Breast epithelium (tissue), 4 donors: ENCODE measurements around the gene LMX1B. TPM values are rescaled to one million over a fixed set of nuclear protein-coding genes. Genes with fewer than 3 reads are reported as not detected.
A peak's percentile ranks its signal among the peaks of the same experiment; 100 is the strongest.
"Not testable (repeated sequence)": the region's sequence is repeated elsewhere in the genome, so short reads cannot be mapped to it uniquely, and the experiment has no call there.

Experiments
- DNase-seq, 2 donors: peaks; one replicate each; pipeline ENCODE4 v3.0.0-alpha.2; 2019; ENCODE audit warnings: low spot score in 2 of 2
- H3K27ac ChIP-seq, 2 donors: fragments of 200-600 bp; sonication (generic) in 1 of 2; one replicate each; pipeline ENCODE4 v1.5.1; 2016 to 2019; ENCODE audit warnings: mild to moderate bottlenecking in 1 of 2
- H3K27me3 ChIP-seq, 2 donors: fragments of 200-600 bp; sonication (generic) in 1 of 2; one replicate each; pipeline versions ENCODE4 v1.5.1 to v1.6.0; 2017 to 2019; ENCODE audit warnings: control low read depth in 1 of 2, mild to moderate bottlenecking in 1 of 2
- H3K36me3 ChIP-seq: fragments of 200-600 bp; one replicate; pipeline ENCODE4 v1.5.1; 2019
- H3K4me1 ChIP-seq, 2 donors: fragments of 200-600 bp; sonication (generic); one replicate each; pipeline ENCODE4 v1.5.1; 2016 to 2019; ENCODE audit warnings: control low read depth in 1 of 2
- H3K4me3 ChIP-seq, 3 donors: fragments of 200-600 bp; sonication (generic); 1 replicate in 2 of 3; 2 replicates in 1 of 3; pipeline ENCODE4 v1.5.1; 2016 to 2019; ENCODE audit warnings: mild to moderate bottlenecking in 3 of 3, moderate library complexity in 2 of 3
- H3K9me3 ChIP-seq, 2 donors: fragments of 200-600 bp; sonication (generic) in 1 of 2; one replicate each; pipeline ENCODE4 v1.5.1; 2016 to 2019; ENCODE audit warnings: control low read depth in 1 of 2
- POLR2A ChIP-seq: fragments of 450-650 bp; IDR thresholded peaks from one replicate; pipeline ENCODE4 v1.6.1; 2016; ENCODE audit warnings: antibody characterized with exemption, mild to moderate bottlenecking, moderate library complexity
- POLR2AphosphoS5 ChIP-seq, 3 donors: sonication (generic); formaldehyde crosslinking; IDR thresholded peaks; one replicate each; pipeline ENCODE4 v1.6.1; 2017; ENCODE audit warnings: antibody characterized with exemption in 3 of 3
- intact Hi-C: fragments of 100-400 bp; cut with DNase I; formaldehyde crosslinking; loops from one replicate; pipeline ENCODE4 v1.15.1; 2023; ENCODE audit warnings: low total_unique reads
- total RNA-seq, 3 donors: library from RNA; depleted of rRNA; stranded (reverse); fragments of >200 nt; gene quantifications; one replicate each; pipeline ENCODE4 v1.1.0, GENCODE V29; 2016
- TF ChIP-seq, protein P1 (sequence below), 3 donors: fragments of 450-650 bp; IDR thresholded peaks; one replicate each; pipeline ENCODE4 v1.5.1; 2016 to 2017; ENCODE audit warnings: antibody characterized with exemption in 3 of 3, mild to moderate bottlenecking in 3 of 3, moderate library complexity in 3 of 3

Gene LMX1B
- total RNA-seq, 3 donors from 2014 or later: 0.16 to 20.3 (median 9.2) TPM

DNA sequence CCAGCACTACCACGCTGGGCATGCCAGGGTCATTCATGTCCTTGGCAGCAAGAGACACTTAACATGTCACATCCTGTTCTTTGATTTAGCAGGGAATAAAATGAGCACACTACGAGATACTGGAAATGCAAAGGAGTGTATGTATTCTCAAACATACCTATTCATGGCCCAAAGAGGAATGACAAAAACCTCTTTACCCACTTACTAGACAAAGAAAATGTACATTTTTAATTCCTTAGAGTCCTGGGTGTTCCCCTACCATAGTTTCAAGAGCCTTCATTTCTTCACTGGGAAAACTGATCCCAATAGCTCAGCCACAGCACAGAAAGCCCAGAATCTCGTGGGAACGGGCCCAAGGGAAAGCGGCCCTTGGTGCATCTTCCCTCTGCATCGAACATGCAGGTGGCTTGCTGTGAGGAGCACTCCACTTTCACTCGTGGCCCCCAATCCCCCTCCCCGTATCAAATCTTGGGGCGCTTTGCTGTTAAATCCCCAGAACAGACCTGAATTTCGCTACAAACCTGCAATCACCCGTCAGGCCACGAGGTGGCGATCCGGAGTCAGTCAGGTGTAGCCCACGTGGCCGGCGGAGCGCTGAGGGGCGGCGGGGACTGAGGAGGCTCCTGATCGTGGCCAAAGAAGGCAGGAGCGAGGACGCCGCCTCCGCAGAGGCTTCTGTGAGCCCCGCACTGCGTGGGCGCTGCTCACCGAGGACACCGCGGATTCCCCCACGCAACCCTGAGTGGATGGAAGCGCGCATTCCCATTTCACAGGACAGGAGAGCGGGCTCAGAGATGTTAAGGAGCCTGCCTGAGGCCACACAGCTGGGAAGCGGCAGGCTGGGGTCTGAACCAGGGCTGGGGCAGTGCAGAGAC is 91.4 kb downstream of the LMX1B start:
- TF ChIP-seq, protein P1, sequence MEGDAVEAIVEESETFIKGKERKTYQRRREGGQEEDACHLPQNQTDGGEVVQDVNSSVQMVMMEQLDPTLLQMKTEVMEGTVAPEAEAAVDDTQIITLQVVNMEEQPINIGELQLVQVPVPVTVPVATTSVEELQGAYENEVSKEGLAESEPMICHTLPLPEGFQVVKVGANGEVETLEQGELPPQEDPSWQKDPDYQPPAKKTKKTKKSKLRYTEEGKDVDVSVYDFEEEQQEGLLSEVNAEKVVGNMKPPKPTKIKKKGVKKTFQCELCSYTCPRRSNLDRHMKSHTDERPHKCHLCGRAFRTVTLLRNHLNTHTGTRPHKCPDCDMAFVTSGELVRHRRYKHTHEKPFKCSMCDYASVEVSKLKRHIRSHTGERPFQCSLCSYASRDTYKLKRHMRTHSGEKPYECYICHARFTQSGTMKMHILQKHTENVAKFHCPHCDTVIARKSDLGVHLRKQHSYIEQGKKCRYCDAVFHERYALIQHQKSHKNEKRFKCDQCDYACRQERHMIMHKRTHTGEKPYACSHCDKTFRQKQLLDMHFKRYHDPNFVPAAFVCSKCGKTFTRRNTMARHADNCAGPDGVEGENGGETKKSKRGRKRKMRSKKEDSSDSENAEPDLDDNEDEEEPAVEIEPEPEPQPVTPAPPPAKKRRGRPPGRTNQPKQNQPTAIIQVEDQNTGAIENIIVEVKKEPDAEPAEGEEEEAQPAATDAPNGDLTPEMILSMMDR (IDR thresholded peaks at IDR 0.05): peak; percentile 88 to 94 (median 90)
- TF ChIP-seq POLR2AphosphoS5 (IDR thresholded peaks at IDR 0.05) (peak in 1 of 3 donors; percentile 31), POLR2A (no peak)
- peak; percentile 70 to 83 for DNase-seq
- no peaks in the 10 kb centered on the region for H3K36me3 ChIP-seq
- peaks cover 4 to 12% of the 10 kb centered on the region in 2 donors for H3K4me1 ChIP-seq
- peaks cover 0 to 9% of the 10 kb centered on the region in 2 donors for H3K27me3 ChIP-seq
- intact Hi-C loops: loop anchor here (10.0 kb wide), 1 partner anchor 80 kb away; no protein-coding TSS in a partner anchor
- peak overlapping the region in 1 of 2 donors; percentile 32 for H3K27ac ChIP-seq
- peak overlapping the region in 2 of 3 donors; percentile 33 to 61 for H3K4me3 ChIP-seq
- H3K9me3 ChIP-seq: no peaks in the 10 kb centered on the region

DNA sequence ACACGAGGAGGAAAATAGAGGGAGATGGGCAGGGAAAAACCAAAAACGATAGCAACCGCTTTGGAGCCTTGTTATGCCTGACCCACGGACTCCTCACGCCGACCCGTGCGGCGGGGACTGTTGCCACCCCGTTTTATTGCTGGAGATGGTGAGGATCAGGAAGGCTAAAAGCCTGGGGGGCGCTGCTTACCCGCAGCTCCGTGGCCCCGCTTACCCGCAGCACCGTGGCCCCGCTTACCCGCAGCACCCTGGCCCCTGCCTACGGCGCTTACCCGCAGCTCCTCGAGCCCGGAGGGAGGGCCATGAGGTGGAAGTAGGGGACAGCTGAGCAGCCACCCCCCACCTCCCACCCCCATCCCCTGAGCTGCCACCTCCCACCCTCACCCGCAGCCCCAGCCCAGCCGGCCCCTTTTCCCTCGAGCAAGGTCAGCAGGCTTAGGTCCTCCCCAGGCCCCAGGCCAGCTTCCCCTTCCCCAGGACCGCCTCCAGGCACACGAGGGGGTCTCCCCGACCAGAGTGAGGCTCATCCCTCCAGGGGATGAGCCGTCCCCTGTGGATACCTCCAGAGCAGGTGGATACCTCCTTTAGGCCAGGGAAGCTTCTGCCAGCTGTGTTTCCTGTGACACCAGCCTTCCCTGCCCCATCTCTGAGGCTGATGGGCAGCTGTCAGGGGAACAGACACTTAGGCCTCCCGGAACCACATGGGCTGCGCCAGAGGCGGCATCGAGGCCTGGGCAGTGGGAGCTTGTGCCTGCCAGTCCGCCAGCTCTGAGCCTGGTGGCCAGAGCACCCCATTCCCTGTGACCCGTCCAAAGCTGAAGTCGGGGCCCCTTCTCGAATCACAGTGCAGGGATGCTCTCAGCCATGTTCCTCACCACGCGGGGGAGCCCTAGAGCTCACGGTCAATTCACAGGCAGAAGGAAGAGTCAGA is 92.3 kb downstream of the LMX1B start:
- intact Hi-C loops: loop anchor here (10.0 kb wide), 1 partner anchor 79 kb away; no protein-coding TSS in a partner anchor
- H3K9me3 ChIP-seq: no peaks in the 10 kb centered on the region
- TF ChIP-seq POLR2AphosphoS5 (IDR thresholded peaks at IDR 0.05): no peak
- TF ChIP-seq, protein P1 (IDR thresholded peaks at IDR 0.05): peak; percentile 21 to 65 (median 46)
- TF ChIP-seq POLR2A: no peak
- no peak overlapping the region for H3K27ac ChIP-seq
- H3K27me3 ChIP-seq: peaks cover 0 to 9% of the 10 kb centered on the region in 2 donors
- peak; percentile 36 to 57 for DNase-seq
- peaks cover 4 to 12% of the 10 kb centered on the region in 2 donors for H3K4me1 ChIP-seq
- no peaks in the 10 kb centered on the region for H3K36me3 ChIP-seq
- H3K4me3 ChIP-seq: peak overlapping the region in 2 of 3 donors; percentile 33 to 61

DNA sequence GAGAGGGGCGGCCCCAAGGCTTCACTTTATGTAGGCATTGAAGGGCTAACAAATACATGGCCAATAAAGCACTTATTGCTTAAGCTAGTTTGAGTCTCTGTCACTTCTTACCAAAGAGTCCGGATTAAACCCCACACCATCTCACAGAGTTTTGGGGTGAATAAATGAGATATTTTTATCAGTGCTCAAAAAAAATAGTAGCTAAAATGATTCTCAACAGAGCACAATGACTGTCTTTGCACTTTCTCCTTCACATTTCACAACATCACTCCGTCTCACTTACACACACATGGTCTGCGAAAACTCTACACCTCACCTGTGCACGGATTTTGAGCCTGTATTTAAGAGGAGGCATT is 92.9 kb downstream of the LMX1B start:
- no peak for TF ChIP-seq POLR2AphosphoS5 (IDR thresholded peaks at IDR 0.05)
- no peak for TF ChIP-seq POLR2A
- TF ChIP-seq, protein P1 (IDR thresholded peaks at IDR 0.05): no peak
- H3K27me3 ChIP-seq: peaks cover 0 to 9% of the 10 kb centered on the region in 2 donors
- no peak overlapping the region for H3K27ac ChIP-seq
- H3K36me3 ChIP-seq: no peaks in the 10 kb centered on the region
- peaks cover 4 to 12% of the 10 kb centered on the region in 2 donors for H3K4me1 ChIP-seq
- H3K4me3 ChIP-seq: no peak overlapping the region
- intact Hi-C loops: loop anchor here (10.0 kb wide), 1 partner anchor 78 kb away; no protein-coding TSS in a partner anchor
- no peaks in the 10 kb centered on the region for H3K9me3 ChIP-seq
- no peak for DNase-seq

DNA sequence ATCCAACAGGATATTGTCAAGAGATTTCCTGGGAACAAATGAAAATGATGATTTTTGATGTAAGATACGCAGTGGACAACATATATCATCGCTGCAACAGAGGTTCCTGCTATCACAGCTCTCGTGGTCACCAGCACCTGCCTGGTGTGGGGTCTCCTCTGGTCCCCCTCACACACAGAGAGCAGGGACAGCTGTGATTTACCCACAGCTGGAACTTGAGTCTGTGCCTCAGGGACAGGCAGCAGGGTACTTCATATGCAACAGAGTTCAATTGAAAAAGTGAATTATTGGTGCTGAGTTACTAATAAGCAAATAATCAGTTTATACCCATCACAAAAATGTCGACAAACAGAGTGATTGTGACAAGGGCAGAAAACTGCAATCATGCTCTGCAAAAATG is 93.4 kb downstream of the LMX1B start:
- Histone ChIP-seq H3K4me1 (peaks cover 4 to 12% of the 10 kb centered on the region in 2 donors), H3K27me3 (peaks cover 0 to 9% of the 10 kb centered on the region in 2 donors), H3K4me3 (no peak overlapping the region), H3K27ac (no peak overlapping the region), H3K9me3 (no peaks in the 10 kb centered on the region), H3K36me3 (no peaks in the 10 kb centered on the region)
- DNase-seq: peak in 1 of 2 donors; percentile 5
- intact Hi-C loops: loop anchor here (10.0 kb wide), 1 partner anchor 78 kb away; no protein-coding TSS in a partner anchor
- TF ChIP-seq, protein P1 (IDR thresholded peaks at IDR 0.05): no peak
- TF ChIP-seq POLR2A (no peak), POLR2AphosphoS5 (IDR thresholded peaks at IDR 0.05) (no peak)

DNA sequence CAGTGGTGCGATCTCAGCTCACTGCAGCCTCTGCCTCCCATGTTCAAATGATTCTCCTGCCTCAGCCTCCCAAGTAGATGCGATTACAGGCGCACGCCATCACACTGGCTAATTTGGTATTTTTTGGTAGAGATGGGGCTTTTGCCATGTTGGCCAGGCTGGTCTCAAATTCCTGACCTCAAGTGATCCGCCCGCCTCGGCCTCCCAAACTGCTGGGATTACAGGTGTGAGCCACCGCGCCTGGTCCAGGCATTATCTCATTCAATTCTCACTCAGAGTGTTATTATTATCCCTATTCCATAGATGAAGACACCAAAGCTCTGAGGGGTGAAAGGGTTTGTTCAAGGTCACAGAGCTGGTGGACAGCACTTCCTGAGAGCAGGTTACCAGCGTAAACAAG is 94.0 kb downstream of the LMX1B start:
- H3K36me3 ChIP-seq, H3K9me3 ChIP-seq, H3K27ac ChIP-seq, H3K4me3 ChIP-seq, H3K27me3 ChIP-seq: not testable (repeated sequence)
- peaks cover 4 to 12% of the 10 kb centered on the region in 2 donors for H3K4me1 ChIP-seq
- DNase-seq: peak in 1 of 2 donors; percentile 24
- intact Hi-C loops: loop anchor here (10.0 kb wide), 1 partner anchor 77 kb away; no protein-coding TSS in a partner anchor
